Measurements from ENCODE around the gene ZNF221. TPM values are rescaled to one million over a fixed set of nuclear protein-coding genes. Genes with fewer than 3 reads are reported as not detected.

Gene ZNF221
- total RNA-seq = 10 to 100 TPM in 2 of 4 donors, 1 to 10 TPM in 2; 5.9 to 17.2 (median 9.9) TPM

- Histone ChIP-seq H3K4me1 (no peaks in the 10 kb centered on the region), H3K9me3 (no peaks in the 10 kb centered on the region), H3K36me3 (peaks cover 0 to 4% of the 10 kb centered on the region in 2 donors), H3K27me3 (no peaks in the 10 kb centered on the region), H3K4me3 (replicated peaks in 1 of 3) (peak within 1 kb of the TSS; percentile 52 to 81 (median 76)), H3K27ac (peak within 1 kb of the TSS in 2 of 3 donors; percentile 5 to 36)
- 0 to 1% methylated on average over 37 to 40 of the region's 40 CpGs for WGBS, 2 donors
- peak; percentile 90 to 91 for DNase-seq
- intact Hi-C loops (cut with DNase I) = no loop called here
- TF ChIP-seq POLR2A (IDR thresholded peaks at IDR 0.05) (peak in 1 of 2 donors; percentile 24), CTCF (IDR thresholded peaks at IDR 0.05) (peak in 4 of 6 experiments; percentile 30 to 63 (median 51))
These were observed at the start of gene ZNF221 for GRCh38 chr19:43950834-43951645. Gene ZNF221, plus strand, starts transcription at chr19:43951228. Its CDS starts 11,499 bp downstream, at chr19:43962727.

GRCh38 chr19:43901395-43902390, 49.3 kb upstream of the ZNF221 start:
- Histone ChIP-seq H3K4me3 (replicated peaks in 1 of 3) (peak overlapping the region in 2 of 3 donors; percentile 33 to 48), H3K27me3 (no peaks in the 10 kb centered on the region), H3K27ac (no peak overlapping the region), H3K36me3 (no peaks in the 10 kb centered on the region), H3K9me3 (no peaks in the 10 kb centered on the region), H3K4me1 (no peaks in the 10 kb centered on the region)
- 10 to 14% methylated on average over 33 to 38 of the region's 39 CpGs for WGBS, 2 donors
- DNase-seq = peak; percentile 76
- TF ChIP-seq CTCF (IDR thresholded peaks at IDR 0.05) (no peak), POLR2A (IDR thresholded peaks at IDR 0.05) (no peak)
- intact Hi-C loops (cut with DNase I) = loop anchor here (10.0 kb wide), 1 partner anchor 63 kb away; no protein-coding TSS in a partner anchor

- no peak overlapping the region for H3K27ac ChIP-seq
- intact Hi-C loops (cut with DNase I) = loop anchor here (10.0 kb wide), 1 partner anchor 62 kb away; no protein-coding TSS in a partner anchor
- no peaks in the 10 kb centered on the region for H3K9me3 ChIP-seq
- H3K4me3 ChIP-seq (replicated peaks in 1 of 3) = peak overlapping the region in 1 of 3 donors; percentile 48
- 92 to 96% methylated on average over 4 of the region's 4 CpGs for WGBS, 2 donors
- TF ChIP-seq POLR2A (IDR thresholded peaks at IDR 0.05) (no peak), CTCF (IDR thresholded peaks at IDR 0.05) (no peak)
- H3K36me3 ChIP-seq = no peaks in the 10 kb centered on the region
- no peak for DNase-seq
- no peaks in the 10 kb centered on the region for H3K4me1 ChIP-seq
- no peaks in the 10 kb centered on the region for H3K27me3 ChIP-seq
These were observed 48.6 kb upstream of the ZNF221 start for GRCh38 chr19:43902399-43902798.

GRCh38 chr19:43905897-43906296, 45.1 kb upstream of the ZNF221 start:
- WGBS, 2 donors = 98 to 99% methylated on average over 5 of the region's 5 CpGs
- intact Hi-C loops (cut with DNase I) = loop anchor here (10.0 kb wide), 1 partner anchor 59 kb away; no protein-coding TSS in a partner anchor
- H3K27ac ChIP-seq = no peak overlapping the region
- TF ChIP-seq POLR2A (IDR thresholded peaks at IDR 0.05) (no peak), CTCF (IDR thresholded peaks at IDR 0.05) (no peak)
- no peaks in the 10 kb centered on the region for H3K27me3 ChIP-seq
- no peaks in the 10 kb centered on the region for H3K9me3 ChIP-seq
- DNase-seq = no peak
- no peak overlapping the region for H3K4me3 ChIP-seq (replicated peaks in 1 of 3)
- H3K36me3 ChIP-seq = no peaks in the 10 kb centered on the region
- H3K4me1 ChIP-seq = no peaks in the 10 kb centered on the region

Data from thyroid gland (tissue), 4 donors.